Peyer's patch (tissue), 4 donors: ENCODE measurements around the gene THBD. TPM values are rescaled to one million over a fixed set of nuclear protein-coding genes. Genes with fewer than 3 reads are reported as not detected.
A peak's percentile ranks its signal among the peaks of the same experiment; 100 is the strongest.

Source experiments
- DNase-seq, 3 donors: peaks; one replicate each; pipeline ENCODE4 v3.0.0-alpha.2; 2017 to 2019
- H3K27ac ChIP-seq, 4 donors: fragments of 200-600 bp; sonication (generic); one replicate each; pipeline ENCODE4 v1.5.1; 2016 to 2019
- H3K27me3 ChIP-seq, 2 donors: fragments of 200-600 bp; sonication (generic); one replicate each; pipeline ENCODE4 v1.5.1; 2019
- H3K36me3 ChIP-seq, 3 donors: fragments of 200-600 bp; sonication (generic); one replicate each; pipeline ENCODE4 v1.5.1; 2016 to 2019
- H3K4me1 ChIP-seq, 4 donors: fragments of 200-600 bp; sonication (generic); one replicate each; pipeline ENCODE4 v1.5.1; 2016 to 2019
- H3K4me3 ChIP-seq, 4 donors: fragments of 200-600 bp; sonication (generic); 1 replicate in 3 of 4; 2 replicates in 1 of 4; pipeline ENCODE4 v1.5.1; 2016 to 2019; ENCODE audit warnings: mild to moderate bottlenecking in 1 of 4
- H3K9me3 ChIP-seq, 4 donors: fragments of 200-600 bp; sonication (generic); one replicate each; pipeline ENCODE4 v1.5.1; 2016 to 2019; ENCODE audit warnings: mild to moderate bottlenecking in 1 of 4
- CTCF ChIP-seq, 6 experiments: fragments of 450-650 bp in 4 of 6; fragments of 200-600 bp in 2 of 6; sonication (generic) in 1 of 6; IDR thresholded peaks; one replicate each; pipeline ENCODE4 v1.5.1; 2017 to 2019; ENCODE audit warnings: antibody characterized with exemption in 6 of 6, mild to moderate bottlenecking in 3 of 6, moderate library complexity in 1 of 6
- POLR2A ChIP-seq, 2 donors: fragments of 450-650 bp; IDR thresholded peaks; one replicate each; pipeline ENCODE4 v1.5.1; 2017; ENCODE audit warnings: antibody characterized with exemption in 2 of 2, mild to moderate bottlenecking in 2 of 2, moderate library complexity in 2 of 2
- total RNA-seq, 4 donors: library from RNA; depleted of rRNA; stranded (reverse); fragments of >200 nt; gene quantifications; one replicate each; pipeline ENCODE4 v1.1.0, GENCODE V29; 2016

The THBD gene
- total RNA-seq, 4 donors from 2014 or later: 7.9 to 31.4 (median 12.9) TPM

- Histone ChIP-seq H3K27me3 (peaks cover 0 to 12% of the 10 kb centered on the region in 2 donors), H3K27ac (no peak overlapping the region), H3K36me3 (no peaks in the 10 kb centered on the region), H3K4me3 (peak overlapping the region; percentile 17 to 56 (median 44)), H3K9me3 (no peaks in the 10 kb centered on the region), H3K4me1 (peaks cover 0 to 36% (median 0%) of the 10 kb centered on the region in 4 donors)
- no peak for TF ChIP-seq POLR2A (IDR thresholded peaks at IDR 0.05)
- no peak for DNase-seq
These were observed 2.3 kb downstream of the THBD start for GRCh38 chr20:23047001-23047737.

- no peaks in the 10 kb centered on the region for H3K9me3 ChIP-seq
- H3K36me3 ChIP-seq: no peaks in the 10 kb centered on the region
- H3K4me3 ChIP-seq: peak overlapping the region in 2 of 4 donors; percentile 55 to 56
- no peak overlapping the region for H3K27ac ChIP-seq
- H3K4me1 ChIP-seq: peaks cover 0 to 36% (median 0%) of the 10 kb centered on the region in 4 donors
- no peak for DNase-seq
- TF ChIP-seq CTCF (IDR thresholded peaks at IDR 0.05) (no peak), POLR2A (IDR thresholded peaks at IDR 0.05) (no peak)
- H3K27me3 ChIP-seq: peaks cover 0 to 12% of the 10 kb centered on the region in 2 donors
These were observed 3.0 kb downstream of the THBD start for GRCh38 chr20:23046431-23046830.

GRCh38 chr20:23043376-23043775 lies 6.1 kb downstream of the THBD start:
- no peak overlapping the region for H3K27ac ChIP-seq
- H3K36me3 ChIP-seq: no peaks in the 10 kb centered on the region
- peaks cover 0 to 6% of the 10 kb centered on the region in 2 donors for H3K27me3 ChIP-seq
- peaks cover 0 to 7% (median 0%) of the 10 kb centered on the region in 4 donors for H3K4me1 ChIP-seq
- TF ChIP-seq CTCF (IDR thresholded peaks at IDR 0.05): peak in 1 of 6 experiments; percentile 26
- TF ChIP-seq POLR2A (IDR thresholded peaks at IDR 0.05): no peak
- no peaks in the 10 kb centered on the region for H3K9me3 ChIP-seq
- no peak for DNase-seq
- H3K4me3 ChIP-seq: no peak overlapping the region

- Histone ChIP-seq H3K9me3 (no peaks in the 10 kb centered on the region), H3K36me3 (no peaks in the 10 kb centered on the region), H3K27ac (no peak overlapping the region), H3K4me3 (no peak overlapping the region), H3K4me1 (no peaks in the 10 kb centered on the region), H3K27me3 (peaks cover 0 to 2% of the 10 kb centered on the region in 2 donors)
- no peak for DNase-seq
- no peak for TF ChIP-seq POLR2A (IDR thresholded peaks at IDR 0.05)
- no peak for TF ChIP-seq CTCF (IDR thresholded peaks at IDR 0.05)
These were observed 7.2 kb downstream of the THBD start for GRCh38 chr20:23042270-23042669.

- DNase-seq: no peak
- Histone ChIP-seq H3K4me1 (no peaks in the 10 kb centered on the region), H3K27me3 (no peaks in the 10 kb centered on the region), H3K36me3 (no peaks in the 10 kb centered on the region), H3K27ac (no peak overlapping the region), H3K4me3 (no peak overlapping the region), H3K9me3 (no peaks in the 10 kb centered on the region)
- TF ChIP-seq CTCF (IDR thresholded peaks at IDR 0.05): no peak
- TF ChIP-seq POLR2A (IDR thresholded peaks at IDR 0.05): no peak
These were observed 9.5 kb downstream of the THBD start for GRCh38 chr20:23039885-23040508.
